ENCODE measurements around the gene BMP5. TPM values are rescaled to one million over a fixed set of nuclear protein-coding genes. Genes with fewer than 3 reads are reported as not detected.

BMP5 gene
- total RNA-seq, 2 experiments from 2014 or later = not detected

GRCh38 chr6:55758156-55758937, 117.0 kb downstream of the BMP5 start:
- Mint-ChIP-seq H3K4me1 (ENCODE audit: low read depth) (no peaks in the 10 kb centered on the region), H3K36me3 (ENCODE audit: low read depth) (no peaks in the 10 kb centered on the region), H3K4me3 (no peak overlapping the region), H3K9me3 (peaks cover 4% of the 10 kb centered on the region), H3K27me3 (no peaks in the 10 kb centered on the region), H3K27ac (no peak overlapping the region)
- DNase-seq = no peak
- TF ChIP-seq, protein P1, sequence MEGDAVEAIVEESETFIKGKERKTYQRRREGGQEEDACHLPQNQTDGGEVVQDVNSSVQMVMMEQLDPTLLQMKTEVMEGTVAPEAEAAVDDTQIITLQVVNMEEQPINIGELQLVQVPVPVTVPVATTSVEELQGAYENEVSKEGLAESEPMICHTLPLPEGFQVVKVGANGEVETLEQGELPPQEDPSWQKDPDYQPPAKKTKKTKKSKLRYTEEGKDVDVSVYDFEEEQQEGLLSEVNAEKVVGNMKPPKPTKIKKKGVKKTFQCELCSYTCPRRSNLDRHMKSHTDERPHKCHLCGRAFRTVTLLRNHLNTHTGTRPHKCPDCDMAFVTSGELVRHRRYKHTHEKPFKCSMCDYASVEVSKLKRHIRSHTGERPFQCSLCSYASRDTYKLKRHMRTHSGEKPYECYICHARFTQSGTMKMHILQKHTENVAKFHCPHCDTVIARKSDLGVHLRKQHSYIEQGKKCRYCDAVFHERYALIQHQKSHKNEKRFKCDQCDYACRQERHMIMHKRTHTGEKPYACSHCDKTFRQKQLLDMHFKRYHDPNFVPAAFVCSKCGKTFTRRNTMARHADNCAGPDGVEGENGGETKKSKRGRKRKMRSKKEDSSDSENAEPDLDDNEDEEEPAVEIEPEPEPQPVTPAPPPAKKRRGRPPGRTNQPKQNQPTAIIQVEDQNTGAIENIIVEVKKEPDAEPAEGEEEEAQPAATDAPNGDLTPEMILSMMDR (IDR thresholded peaks at IDR 0.05) = no peak
- ChIA-PET CTCF (no interaction called here), POLR2A (no interaction called here)
- ATAC-seq = no peak
- intact Hi-C loops (cut with micrococcal nuclease) = no loop called here

- Mint-ChIP-seq H3K27me3 (no peaks in the 10 kb centered on the region), H3K4me1 (ENCODE audit: low read depth) (no peaks in the 10 kb centered on the region), H3K27ac (no peak overlapping the region), H3K36me3 (ENCODE audit: low read depth) (no peaks in the 10 kb centered on the region), H3K9me3 (peaks cover 3% of the 10 kb centered on the region), H3K4me3 (no peak overlapping the region)
- DNase-seq (no peak), ATAC-seq (no peak)
- TF ChIP-seq, protein P1 (IDR thresholded peaks at IDR 0.05) = no peak
- CTCF ChIA-PET = no interaction called here
- intact Hi-C loops (cut with micrococcal nuclease) = no loop called here
- POLR2A ChIA-PET = no interaction called here
Observed at GRCh38 chr6:55756531-55757031, 118.8 kb downstream of the BMP5 start.

DNA sequence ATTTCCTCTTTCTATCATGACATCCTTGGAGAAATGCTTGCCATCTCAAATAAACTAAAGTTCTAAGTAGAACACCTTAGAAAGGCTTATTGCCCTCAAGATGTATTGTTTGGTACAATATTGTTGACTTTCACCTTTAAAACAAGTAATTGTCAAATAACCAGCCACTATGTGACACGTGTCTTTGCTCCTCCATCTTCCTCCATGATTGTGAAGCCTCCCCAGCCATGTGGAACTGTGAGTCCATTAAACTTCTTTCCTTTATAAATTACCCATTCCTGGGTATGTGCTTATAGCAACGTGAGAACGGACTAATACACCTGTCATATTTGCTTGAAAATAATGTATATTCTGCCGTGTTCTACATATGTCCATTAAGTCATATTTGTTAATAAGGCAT, 126.5 kb downstream of the BMP5 start:
- POLR2A ChIA-PET = interaction anchor here (0.9 kb wide), 1 partner anchor 62 kb away, joined by 3 read pairs; no protein-coding TSS in a partner anchor
- Mint-ChIP-seq H3K27ac (no peak overlapping the region), H3K4me1 (ENCODE audit: low read depth) (no peaks in the 10 kb centered on the region), H3K4me3 (no peak overlapping the region), H3K27me3 (no peaks in the 10 kb centered on the region), H3K36me3 (ENCODE audit: low read depth) (no peaks in the 10 kb centered on the region), H3K9me3 (peaks cover 9% of the 10 kb centered on the region)
- TF ChIP-seq, protein P1 (IDR thresholded peaks at IDR 0.05) = no peak
- intact Hi-C loops (cut with micrococcal nuclease) = no loop called here
- DNase-seq (no peak), ATAC-seq (no peak)
- CTCF ChIA-PET = no interaction called here

GRCh38 chr6:55746473-55746872, 128.9 kb downstream of the BMP5 start:
- intact Hi-C loops (cut with micrococcal nuclease) = no loop called here
- DNase-seq (no peak), ATAC-seq (no peak)
- ChIA-PET CTCF (no interaction called here), POLR2A (no interaction called here)
- Mint-ChIP-seq H3K36me3 (ENCODE audit: low read depth) (no peaks in the 10 kb centered on the region), H3K27ac (no peak overlapping the region), H3K9me3 (peaks cover 10% of the 10 kb centered on the region), H3K4me1 (ENCODE audit: low read depth) (no peaks in the 10 kb centered on the region), H3K4me3 (no peak overlapping the region), H3K27me3 (no peaks in the 10 kb centered on the region)
- TF ChIP-seq, protein P1 (IDR thresholded peaks at IDR 0.05) = no peak

- intact Hi-C loops (cut with micrococcal nuclease) = no loop called here
- ATAC-seq = no peak
- H3K4me3 Mint-ChIP-seq = no peak overlapping the region
- no peak overlapping the region for H3K27ac Mint-ChIP-seq
- POLR2A ChIA-PET = no interaction called here
- peaks cover 16% of the 10 kb centered on the region for H3K9me3 Mint-ChIP-seq
- H3K4me1 Mint-ChIP-seq (ENCODE audit: low read depth) = no peaks in the 10 kb centered on the region
- DNase-seq = no peak
- CTCF ChIA-PET = no interaction called here
- no peaks in the 10 kb centered on the region for H3K27me3 Mint-ChIP-seq
- TF ChIP-seq, protein P1 (IDR thresholded peaks at IDR 0.05) = no peak
- H3K36me3 Mint-ChIP-seq (ENCODE audit: low read depth) = no peaks in the 10 kb centered on the region
Observed at GRCh38 chr6:55734256-55734655, 141.1 kb downstream of the BMP5 start.
